Activated CD4-positive, alpha-beta T cell treated with anti-CD3 and anti-CD28 coated beads, Interleukin-2, amount 50 U/mL, for 24 hours (primary cell): Measurements from ENCODE around the gene CLDN10.

ENCODE experiments used
- DNase-seq, 2 donors: peaks; one replicate each; pipeline ENCODE4 v3.0.0-alpha.2; 2020; ENCODE audit warnings: low read depth in 1 of 2, low spot score in 1 of 2

Gene CLDN10

GRCh38 chr13:95596701-95597100 is 44.2 kb downstream of the CLDN10 start:
- DNase-seq = no peak

DNA sequence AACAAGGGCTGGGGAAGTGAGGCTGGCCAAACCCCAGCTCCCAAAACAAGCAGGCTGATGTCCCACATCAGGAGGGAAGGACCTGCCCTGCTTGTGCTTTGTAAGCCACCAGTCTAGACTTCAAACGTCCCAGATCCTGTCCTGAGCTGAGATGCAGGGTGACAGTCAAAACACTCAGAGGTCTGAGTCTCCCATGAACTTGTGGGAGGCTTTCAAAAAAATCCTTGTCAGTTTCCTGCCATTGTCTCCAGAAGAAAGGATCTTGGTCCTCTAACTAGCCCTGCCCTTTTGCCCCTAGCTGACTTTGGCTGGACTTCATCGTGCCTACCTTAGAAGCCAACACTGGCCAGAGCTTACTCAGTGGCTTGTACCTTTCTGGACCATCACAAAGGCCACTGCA is 48.7 kb downstream of the CLDN10 start:
- no peak for DNase-seq

GRCh38 chr13:95601906-95602305 is 49.4 kb downstream of the CLDN10 start:
- DNase-seq = no peak

DNA sequence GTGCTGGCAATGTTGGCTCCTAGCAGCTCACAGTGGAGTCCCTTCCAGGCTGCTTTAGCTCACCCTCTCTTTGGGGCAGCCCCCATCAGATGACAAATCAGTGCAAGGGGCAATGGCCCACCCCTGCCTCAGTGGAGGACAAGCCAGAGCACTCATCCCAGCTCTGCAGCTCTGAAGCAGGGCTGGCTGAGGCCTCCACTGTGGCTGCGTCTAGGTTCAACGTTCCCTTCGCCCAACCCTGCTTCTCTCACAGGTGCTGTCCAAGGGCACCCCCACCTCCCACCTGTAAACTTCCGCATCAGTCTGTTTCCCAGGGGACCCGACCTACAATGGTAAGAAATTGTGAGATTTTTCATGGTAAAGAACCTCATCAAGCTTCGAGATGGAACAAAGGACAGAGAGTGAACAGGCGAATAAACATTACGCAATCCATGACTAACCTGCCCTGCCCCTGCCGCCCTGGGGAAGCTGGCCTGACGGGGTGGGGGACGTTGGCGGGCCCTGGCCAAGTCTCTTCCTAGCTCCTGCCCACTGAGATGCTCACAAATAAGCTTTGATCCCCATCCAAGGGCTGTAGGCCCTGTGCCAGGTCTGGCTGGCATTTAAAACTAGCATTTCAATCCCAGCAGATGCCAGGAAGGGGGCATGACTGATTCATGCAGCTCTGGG is 51.5 kb downstream of the CLDN10 start:
- no peak for DNase-seq

DNA sequence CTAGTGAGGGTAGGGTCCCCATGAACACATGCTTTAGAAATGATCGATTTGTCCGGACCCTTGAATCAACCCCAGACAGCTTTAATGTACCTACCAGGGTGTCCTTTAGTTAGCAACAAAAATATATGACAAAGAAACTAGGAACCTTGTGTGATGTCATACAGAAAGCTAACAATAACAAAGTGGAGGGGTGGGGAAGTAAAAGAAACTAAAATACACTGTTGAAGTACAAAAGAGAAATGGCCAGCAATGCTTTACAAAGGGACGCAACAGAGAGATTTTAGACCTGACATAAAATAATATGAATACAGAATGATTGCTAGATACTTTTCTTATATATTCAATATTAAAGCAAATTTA is 52.0 kb downstream of the CLDN10 start:
- DNase-seq = no peak

GRCh38 chr13:95605448-95606125 is 53.1 kb downstream of the CLDN10 start:
- no peak for DNase-seq

GRCh38 chr13:95607366-95607765 is 54.8 kb downstream of the CLDN10 start:
- DNase-seq = no peak

GRCh38 chr13:95608640-95609323 is 56.3 kb downstream of the CLDN10 start:
- DNase-seq = no peak

DNA sequence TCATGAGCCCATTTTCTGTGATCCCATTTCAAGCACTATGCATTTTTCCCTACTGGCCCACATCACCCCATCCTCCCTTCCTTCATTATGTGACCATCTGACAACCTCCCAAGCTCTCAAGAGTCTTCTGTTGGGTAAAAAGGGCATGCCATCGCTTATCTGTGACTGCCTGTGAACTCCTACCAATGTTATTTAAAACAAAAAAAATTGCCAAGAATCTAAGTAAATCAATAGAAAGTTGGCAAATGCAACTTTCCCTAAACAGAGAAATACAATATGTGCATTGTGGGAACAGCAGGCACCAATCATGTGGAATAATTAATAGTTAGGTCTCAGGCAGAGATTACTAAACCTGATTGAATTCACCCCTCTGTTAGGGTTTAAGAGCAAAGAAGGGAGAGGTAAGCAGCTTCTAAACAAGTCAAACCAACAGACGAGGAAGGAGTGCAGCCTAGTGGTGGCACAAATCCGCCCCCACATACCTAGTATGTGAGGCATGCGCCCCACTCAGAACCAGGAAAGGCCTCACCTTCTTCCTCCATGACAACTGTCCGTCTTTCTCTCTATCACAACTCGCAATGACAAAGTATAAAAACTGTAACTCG is 62.2 kb downstream of the CLDN10 start:
- DNase-seq = no peak

GRCh38 chr13:95615539-95615938 is 63.0 kb downstream of the CLDN10 start:
- DNase-seq = no peak

DNA sequence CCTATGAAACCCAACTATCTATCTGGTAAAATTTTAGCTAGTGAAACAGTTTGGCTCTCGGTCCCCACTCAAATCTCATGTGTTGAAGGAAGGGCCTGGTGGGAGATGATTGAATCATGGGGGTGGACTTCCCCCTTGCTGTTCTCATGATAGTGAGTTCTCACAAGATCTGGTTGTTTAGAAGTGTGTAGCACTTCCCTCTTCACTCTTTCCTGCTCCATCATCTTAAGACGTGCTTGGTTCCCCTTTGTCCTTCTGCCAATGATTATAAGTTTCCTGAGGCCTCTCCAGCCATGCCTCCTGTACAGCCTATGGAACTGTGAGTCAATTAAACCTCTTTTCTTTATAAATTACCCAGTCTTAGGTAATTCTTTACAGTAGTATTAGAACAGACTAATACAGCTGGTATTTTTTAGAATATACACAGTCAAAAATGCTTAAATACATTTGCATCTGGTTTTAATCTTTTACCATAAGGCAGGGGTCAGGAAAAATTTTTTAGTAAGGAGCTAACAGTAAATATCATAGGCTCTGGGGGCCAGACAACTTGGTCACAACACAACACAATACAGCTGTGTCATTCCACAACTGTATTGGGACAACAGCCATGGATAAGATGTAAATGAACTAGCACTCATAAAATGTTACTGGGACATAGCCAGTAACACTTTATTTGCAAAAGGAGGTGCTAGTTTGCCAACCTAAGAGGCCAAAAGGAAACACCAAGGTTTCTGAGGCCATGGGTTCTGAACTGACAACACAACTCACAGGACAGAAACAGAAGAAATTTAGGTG is 67.7 kb downstream of the CLDN10 start:
- no peak for DNase-seq

DNA sequence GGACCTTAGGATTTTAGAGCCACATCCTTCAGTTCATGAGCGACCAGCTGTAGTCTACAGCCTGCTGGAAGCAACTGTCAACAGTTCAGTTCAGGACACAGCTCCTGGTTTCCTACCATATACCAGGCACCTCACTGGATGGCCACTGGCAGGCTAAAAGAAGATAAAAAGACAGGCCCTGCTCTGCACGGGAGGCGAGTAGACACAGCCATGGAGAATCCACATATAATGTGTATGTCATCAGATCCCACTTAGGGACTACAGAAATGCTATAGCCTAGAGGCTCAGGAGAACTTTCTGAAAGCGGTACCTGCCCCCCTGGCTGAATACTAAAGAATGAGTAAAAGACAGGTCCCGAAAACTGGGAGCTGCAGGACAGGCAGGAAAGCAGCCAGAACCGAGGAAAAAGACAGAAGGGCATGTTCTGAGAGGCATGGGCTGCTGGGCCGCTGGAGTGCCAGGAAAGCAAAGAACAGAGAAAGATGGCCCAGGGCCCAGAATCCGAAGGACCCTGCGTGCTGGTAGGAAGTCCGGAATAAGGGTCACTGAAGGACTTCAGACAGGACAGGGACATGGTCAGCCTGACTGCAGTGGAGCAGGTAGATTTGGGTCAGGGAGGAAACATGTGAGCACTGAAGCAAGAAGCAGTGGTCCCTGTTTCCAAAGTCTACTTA is 68.4 kb downstream of the CLDN10 start:
- DNase-seq = no peak

- DNase-seq = no peak
These were observed 70.6 kb downstream of the CLDN10 start for GRCh38 chr13:95623141-95623540.

- no peak for DNase-seq
These were observed 71.5 kb downstream of the CLDN10 start for GRCh38 chr13:95624020-95624419.

DNA sequence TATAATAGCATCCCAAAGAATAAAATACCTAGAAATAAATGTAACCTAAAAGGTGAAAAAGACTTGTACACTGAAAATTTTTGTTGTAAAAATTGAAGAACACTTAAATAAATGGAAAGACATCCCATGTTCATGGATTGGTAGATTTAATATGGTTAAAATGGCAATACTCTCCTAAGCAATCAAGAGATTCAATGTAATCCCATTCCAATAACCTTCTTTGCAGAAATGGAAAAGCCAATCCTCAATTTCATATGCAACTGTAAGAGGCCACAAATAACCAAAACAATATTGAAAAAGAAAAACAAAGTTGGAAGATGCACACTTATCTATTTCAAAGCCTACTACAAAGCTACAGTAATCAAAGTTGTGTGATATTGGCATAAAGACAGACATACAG is 74.2 kb downstream of the CLDN10 start:
- no peak for DNase-seq

DNA sequence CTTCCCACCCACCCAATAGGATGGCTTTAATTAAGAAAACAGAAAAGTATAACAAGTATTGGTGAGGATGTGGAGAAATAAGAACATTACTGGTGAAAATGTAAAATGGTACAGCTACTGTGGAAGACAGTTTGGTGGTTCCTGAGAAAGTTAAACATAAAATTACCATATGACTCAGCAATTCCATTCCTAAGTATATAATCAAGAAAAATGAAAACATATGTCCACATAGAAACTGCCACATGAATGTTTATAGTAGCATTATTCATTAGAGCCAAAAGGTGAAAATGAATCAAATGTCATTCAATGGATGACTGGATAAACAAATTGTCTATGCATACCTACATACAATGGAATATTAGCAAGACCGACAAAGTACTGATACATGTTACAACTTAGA is 75.1 kb downstream of the CLDN10 start:
- DNase-seq = no peak

DNA sequence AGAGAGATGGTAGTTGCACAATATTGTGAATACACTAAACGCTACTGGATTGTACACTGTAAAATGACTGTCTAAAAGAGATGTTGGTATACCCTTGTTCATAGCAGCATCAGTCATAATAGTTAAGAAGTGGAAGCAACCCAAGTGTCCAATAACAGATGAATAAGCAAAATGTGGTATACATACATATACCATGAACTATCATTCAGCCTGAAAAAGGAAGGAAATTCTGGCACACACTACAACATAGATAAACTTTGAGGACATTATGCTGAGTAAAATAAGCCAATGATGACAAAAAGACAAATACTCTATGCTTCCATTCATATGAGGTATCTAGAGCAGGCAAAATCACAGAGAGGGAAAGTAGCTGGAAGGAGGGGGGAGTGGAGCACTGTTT is 76.0 kb downstream of the CLDN10 start:
- no peak for DNase-seq

- DNase-seq = no peak
These were observed 76.6 kb downstream of the CLDN10 start for GRCh38 chr13:95629071-95629470.
